Omental fat pad (tissue), 4 donors: ENCODE data around the gene MCHR2. TPM values are rescaled to one million over a fixed set of nuclear protein-coding genes. Genes with fewer than 3 reads are reported as not detected.

ENCODE experiments used
- ATAC-seq: fragments of 150-250 bp; one replicate; pipeline ENCODE4 v1.9.1; 2016; ENCODE audit warnings: mild to moderate bottlenecking, moderate library complexity; ENCODE audit not compliant: low FRiP score
- DNase-seq: peaks from one replicate; pipeline ENCODE4 v3.0.0-alpha.2; 2019; ENCODE audit warnings: low spot score
- total RNA-seq, 4 donors: library from RNA; depleted of rRNA; stranded (reverse); fragments of >200 nt; gene quantifications; one replicate each; pipeline ENCODE4 v1.1.0, GENCODE V29; 2016
- TF ChIP-seq, protein P1 (sequence below), 3 donors: fragments of 450-650 bp; IDR thresholded peaks; one replicate each; pipeline ENCODE4 v1.5.1; 2016 to 2017; ENCODE audit warnings: antibody characterized with exemption in 3 of 3, mild to moderate bottlenecking in 3 of 3, moderate library complexity in 2 of 3

The MCHR2 gene
- total RNA-seq, 4 donors from 2014 or later = not detected

DNA sequence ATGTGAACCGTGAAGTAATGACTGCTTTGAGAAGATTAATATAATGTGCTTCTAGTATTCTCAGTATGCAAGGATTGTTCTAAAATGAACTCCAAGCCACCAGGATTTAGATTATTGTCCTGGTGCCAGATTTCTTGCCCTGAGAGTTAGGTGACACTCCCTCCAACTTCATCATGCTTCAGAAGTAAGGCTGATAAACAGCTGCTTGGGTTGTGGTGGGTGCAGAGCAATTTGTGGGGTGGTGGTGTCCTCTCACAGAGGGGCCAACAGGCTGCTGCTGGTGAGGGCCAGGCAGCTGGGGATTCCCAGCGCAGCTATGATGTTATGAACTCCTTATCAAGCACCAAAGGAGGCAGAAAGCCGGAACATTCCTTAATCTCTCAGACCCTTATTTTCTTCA is 114.6 kb downstream of the MCHR2 start:
- TF ChIP-seq, protein P1, sequence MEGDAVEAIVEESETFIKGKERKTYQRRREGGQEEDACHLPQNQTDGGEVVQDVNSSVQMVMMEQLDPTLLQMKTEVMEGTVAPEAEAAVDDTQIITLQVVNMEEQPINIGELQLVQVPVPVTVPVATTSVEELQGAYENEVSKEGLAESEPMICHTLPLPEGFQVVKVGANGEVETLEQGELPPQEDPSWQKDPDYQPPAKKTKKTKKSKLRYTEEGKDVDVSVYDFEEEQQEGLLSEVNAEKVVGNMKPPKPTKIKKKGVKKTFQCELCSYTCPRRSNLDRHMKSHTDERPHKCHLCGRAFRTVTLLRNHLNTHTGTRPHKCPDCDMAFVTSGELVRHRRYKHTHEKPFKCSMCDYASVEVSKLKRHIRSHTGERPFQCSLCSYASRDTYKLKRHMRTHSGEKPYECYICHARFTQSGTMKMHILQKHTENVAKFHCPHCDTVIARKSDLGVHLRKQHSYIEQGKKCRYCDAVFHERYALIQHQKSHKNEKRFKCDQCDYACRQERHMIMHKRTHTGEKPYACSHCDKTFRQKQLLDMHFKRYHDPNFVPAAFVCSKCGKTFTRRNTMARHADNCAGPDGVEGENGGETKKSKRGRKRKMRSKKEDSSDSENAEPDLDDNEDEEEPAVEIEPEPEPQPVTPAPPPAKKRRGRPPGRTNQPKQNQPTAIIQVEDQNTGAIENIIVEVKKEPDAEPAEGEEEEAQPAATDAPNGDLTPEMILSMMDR (IDR thresholded peaks at IDR 0.05) = no peak
- ATAC-seq = no peak
- no peak for DNase-seq

DNA sequence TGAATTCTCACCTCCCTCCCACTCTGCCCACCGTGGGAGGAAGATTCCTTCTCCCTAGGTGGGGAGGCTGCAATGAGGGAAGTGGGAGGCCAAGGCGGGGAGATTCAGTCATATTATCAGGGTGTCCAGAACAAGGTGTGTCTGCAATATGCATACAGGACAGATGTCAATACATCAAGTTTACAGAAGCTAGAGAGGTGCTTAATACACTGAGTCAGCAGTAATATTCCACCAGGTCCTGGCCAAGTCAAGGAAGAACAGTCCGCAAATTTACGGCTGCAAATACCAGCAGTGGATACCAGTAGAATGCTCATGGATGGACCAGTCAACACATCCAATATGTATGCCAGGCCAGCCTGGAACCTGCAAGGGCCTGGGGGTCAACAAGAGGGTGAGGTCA is 119.0 kb downstream of the MCHR2 start:
- ATAC-seq (no peak), DNase-seq (no peak)
- TF ChIP-seq, protein P1 (IDR thresholded peaks at IDR 0.05) = no peak

DNA sequence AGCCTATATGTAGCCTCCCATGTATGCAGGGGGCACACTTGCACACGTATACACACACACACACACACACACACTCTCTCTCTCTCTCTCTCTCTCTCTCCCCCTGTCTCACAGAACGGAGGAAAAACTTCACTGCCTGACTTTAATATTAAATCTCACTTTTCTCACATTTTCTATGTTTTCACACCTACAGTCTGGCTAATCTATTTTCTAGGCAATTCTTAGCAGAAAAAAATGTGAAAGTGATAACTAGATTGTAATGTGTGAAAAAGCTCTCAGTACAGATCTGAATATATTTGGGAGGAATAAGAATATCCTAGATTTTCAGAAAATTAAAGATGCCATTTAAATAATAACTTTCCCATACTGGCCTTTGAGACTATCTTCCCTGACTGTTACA is 120.9 kb downstream of the MCHR2 start:
- ATAC-seq (no peak), DNase-seq (no peak)
- TF ChIP-seq, protein P1 (IDR thresholded peaks at IDR 0.05) = no peak

DNA sequence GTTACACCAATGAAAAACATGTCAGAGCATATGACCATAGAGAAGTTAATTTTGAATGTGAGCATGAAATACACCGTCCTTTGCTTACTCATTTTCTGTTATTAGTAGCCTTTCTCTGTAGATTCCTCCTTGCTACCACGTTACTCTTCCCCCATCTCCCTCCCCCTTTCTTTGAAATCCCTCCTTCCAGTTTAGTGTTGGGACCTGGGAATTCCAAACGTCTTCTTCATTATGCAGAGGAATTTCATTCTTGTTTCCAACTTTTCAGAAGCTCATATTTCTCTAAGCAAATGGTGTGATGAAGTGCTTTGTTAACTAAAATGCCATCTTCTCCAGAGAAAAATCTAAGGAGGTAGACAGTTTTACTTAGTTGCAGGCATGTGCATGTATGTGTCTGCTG is 122.4 kb downstream of the MCHR2 start:
- TF ChIP-seq, protein P1 (IDR thresholded peaks at IDR 0.05) = no peak
- no peak for DNase-seq
- ATAC-seq = no peak
